ENCODE data around the gene FAM43A. TPM values are rescaled to one million over a fixed set of nuclear protein-coding genes. Genes with fewer than 3 reads are reported as not detected.
A peak's percentile ranks its signal among the peaks of the same experiment; 100 is the strongest.

The FAM43A gene
- polyA plus RNA-seq, 1 experiment = 14.6 TPM

DNA sequence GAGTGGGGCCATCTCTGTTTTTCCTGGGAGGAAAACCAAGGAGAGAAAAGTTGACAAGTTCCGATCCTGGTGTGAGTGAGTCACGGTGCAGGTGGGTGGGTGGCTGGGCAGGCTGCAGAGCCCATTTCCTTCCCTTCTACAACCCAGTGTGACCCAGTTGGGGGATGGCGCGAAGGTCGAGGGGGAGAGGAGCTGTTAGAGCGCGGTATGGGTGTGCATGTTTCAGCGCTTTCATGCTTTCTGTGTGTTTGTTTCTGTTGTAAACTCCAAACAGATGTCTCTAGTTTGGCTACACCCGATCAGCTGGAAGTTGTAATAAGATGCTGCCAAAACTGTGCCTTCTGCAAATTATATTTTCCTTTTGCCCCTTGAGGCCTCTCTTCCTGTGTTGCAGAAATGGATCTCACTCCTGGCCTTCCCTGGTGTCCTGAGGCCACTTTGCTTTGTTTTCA is 3.8 kb downstream of the FAM43A start:
- POLR2A ChIA-PET = no interaction called here
- H3K4me3 ChIP-seq (ENCODE audit: low read depth, low read length) = peak overlapping the region; percentile 1; the same call in 1 of the 2 replicates

DNA sequence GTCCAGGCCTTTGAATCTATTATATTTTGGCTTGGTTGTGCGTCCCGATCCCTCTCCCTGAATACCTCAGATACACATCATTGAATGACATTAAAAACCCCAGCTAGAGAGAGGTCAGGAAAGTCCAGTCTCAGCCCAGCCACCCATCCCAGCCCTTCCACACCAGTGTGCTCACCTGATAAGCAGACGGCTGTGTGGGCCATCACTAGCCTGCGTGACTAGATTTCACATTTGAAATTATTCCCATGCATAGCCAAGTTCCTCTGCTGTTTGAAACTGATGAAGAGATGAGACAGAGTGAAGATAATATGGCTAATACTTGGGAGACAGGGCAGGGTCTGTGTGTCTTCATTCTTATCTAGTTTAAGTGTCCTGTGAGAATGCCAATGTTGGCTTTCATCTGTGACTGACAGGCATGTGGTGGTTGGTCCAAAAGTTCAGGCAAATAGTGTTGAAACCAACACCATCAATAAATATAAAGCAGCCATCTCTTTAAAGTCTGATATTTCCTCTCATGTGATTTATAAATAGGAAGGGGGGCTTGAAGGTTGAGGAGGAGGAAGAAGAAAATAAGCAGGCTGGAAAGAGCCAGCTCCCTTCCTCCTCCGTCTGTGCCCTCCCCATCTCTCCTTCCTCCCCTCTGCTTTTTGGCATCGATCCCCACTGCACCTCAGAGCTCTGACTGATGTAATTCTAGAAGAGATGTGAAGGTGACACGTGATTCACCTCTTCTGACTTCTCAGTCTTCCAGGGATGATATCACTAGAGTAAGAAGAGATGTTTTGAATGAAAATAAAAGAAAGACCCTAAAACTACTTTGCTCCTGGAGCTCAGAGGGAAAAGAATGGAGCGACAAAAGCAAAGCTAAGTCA is 5.1 kb downstream of the FAM43A start:
- Histone ChIP-seq H3K27me3 (ENCODE audit: control insufficient read depth, insufficient read depth, low read length) (peaks cover 1% of the 10 kb centered on the region), H3K36me3 (ENCODE audit: control insufficient read depth, insufficient read depth, low read length) (peaks cover 6% of the 10 kb centered on the region), H3K4me3 (ENCODE audit: low read depth, low read length) (no peak overlapping the region)
- ChIA-PET POLR2A (no interaction called here), CTCF (interaction anchor here (0.6 kb wide), 1 partner anchor 572 kb away, joined by 3 read pairs; no protein-coding TSS in a partner anchor)
- no peak for DNase-seq (ENCODE audit: low read depth)
- TF ChIP-seq, protein P1, sequence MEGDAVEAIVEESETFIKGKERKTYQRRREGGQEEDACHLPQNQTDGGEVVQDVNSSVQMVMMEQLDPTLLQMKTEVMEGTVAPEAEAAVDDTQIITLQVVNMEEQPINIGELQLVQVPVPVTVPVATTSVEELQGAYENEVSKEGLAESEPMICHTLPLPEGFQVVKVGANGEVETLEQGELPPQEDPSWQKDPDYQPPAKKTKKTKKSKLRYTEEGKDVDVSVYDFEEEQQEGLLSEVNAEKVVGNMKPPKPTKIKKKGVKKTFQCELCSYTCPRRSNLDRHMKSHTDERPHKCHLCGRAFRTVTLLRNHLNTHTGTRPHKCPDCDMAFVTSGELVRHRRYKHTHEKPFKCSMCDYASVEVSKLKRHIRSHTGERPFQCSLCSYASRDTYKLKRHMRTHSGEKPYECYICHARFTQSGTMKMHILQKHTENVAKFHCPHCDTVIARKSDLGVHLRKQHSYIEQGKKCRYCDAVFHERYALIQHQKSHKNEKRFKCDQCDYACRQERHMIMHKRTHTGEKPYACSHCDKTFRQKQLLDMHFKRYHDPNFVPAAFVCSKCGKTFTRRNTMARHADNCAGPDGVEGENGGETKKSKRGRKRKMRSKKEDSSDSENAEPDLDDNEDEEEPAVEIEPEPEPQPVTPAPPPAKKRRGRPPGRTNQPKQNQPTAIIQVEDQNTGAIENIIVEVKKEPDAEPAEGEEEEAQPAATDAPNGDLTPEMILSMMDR (IDR thresholded peaks at IDR 0.05; ENCODE audit: insufficient read depth, low read depth, low read length) = no peak

More for the DNA sequence above, 3.8 kb downstream of the FAM43A start:
- H3K36me3 ChIP-seq (ENCODE audit: control insufficient read depth, insufficient read depth, low read length) = peaks cover 6% of the 10 kb centered on the region
- TF ChIP-seq, protein P1 (IDR thresholded peaks at IDR 0.05; ENCODE audit: insufficient read depth, low read depth, low read length) = no peak
- no peaks in the 10 kb centered on the region; the same call in 1 of the 2 replicates for H3K27me3 ChIP-seq (ENCODE audit: control insufficient read depth, insufficient read depth, low read length)
- CTCF ChIA-PET = interaction anchor here (0.7 to 1.3 kb wide), 6 partner anchors 10 to 581 kb away, joined by 3 to 4 read pairs (median 4); partner anchors contain the start of gene LSG1
- DNase-seq (ENCODE audit: low read depth) = no peak

GRCh38 chr3:194691481-194692283 is 6.0 kb downstream of the FAM43A start:
- DNase-seq (ENCODE audit: low read depth) = no peak
- no peak overlapping the region for H3K4me3 ChIP-seq (ENCODE audit: low read depth, low read length)
- TF ChIP-seq, protein P1 (IDR thresholded peaks at IDR 0.05; ENCODE audit: insufficient read depth, low read depth, low read length) = no peak
- peaks cover 2% of the 10 kb centered on the region for H3K27me3 ChIP-seq (ENCODE audit: control insufficient read depth, insufficient read depth, low read length)
- CTCF ChIA-PET = interaction anchor here (0.6 kb wide), 1 partner anchor 571 kb away, joined by 3 read pairs; no protein-coding TSS in a partner anchor
- POLR2A ChIA-PET = no interaction called here
- peaks cover 6% of the 10 kb centered on the region for H3K36me3 ChIP-seq (ENCODE audit: control insufficient read depth, insufficient read depth, low read length)

DNA sequence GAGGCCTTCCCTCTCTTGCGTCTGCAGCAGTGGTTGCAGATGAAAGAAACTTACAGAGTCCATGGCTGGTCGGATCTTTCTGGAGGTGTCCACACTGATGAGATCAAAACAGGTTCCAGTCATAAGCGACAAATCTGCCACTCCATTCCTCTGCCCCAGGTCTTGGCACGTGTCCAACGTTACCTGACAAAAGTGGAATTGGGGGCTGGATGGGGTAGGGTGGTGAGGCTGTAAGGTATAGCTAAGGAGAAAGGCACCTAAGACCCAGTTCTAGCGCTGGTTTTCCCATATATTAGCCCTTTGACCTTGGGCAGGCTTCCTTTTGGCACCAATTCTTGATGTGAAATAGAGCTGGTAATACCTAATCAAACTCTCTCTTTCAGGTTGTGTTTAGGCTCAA is 11.0 kb downstream of the FAM43A start:
- Histone ChIP-seq H3K27me3 (ENCODE audit: control insufficient read depth, insufficient read depth, low read length) (peaks cover 3% of the 10 kb centered on the region), H3K36me3 (ENCODE audit: control insufficient read depth, insufficient read depth, low read length) (no peaks in the 10 kb centered on the region), H3K4me3 (ENCODE audit: low read depth, low read length) (no peak overlapping the region)
- POLR2A ChIA-PET = no interaction called here
- CTCF ChIA-PET = no interaction called here
- TF ChIP-seq, protein P1 (IDR thresholded peaks at IDR 0.05; ENCODE audit: insufficient read depth, low read depth, low read length) = no peak
- DNase-seq (ENCODE audit: low read depth) = no peak

DNA sequence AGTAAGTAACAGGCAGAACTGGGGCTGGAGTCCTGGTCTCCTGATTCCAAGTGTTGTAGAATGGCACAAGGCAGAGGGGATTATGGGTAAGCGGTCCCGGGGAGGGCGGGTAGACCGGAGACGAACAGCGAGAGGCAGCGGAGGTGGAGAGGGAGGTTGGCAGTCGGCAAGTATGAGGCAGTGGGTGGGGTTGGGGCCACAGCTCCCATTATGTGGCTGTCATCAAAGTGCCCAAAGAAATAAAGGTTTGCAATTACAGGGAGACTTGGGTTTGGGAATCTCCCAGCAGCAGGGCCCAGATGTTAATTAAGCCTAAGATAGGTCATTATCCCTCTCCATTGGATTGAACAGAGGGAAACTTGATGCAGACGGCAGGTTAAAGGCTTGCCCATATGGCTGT is 16.9 kb downstream of the FAM43A start:
- no peak overlapping the region for H3K4me3 ChIP-seq (ENCODE audit: low read depth, low read length)
- ChIA-PET CTCF (no interaction called here), POLR2A (no interaction called here)
- no peaks in the 10 kb centered on the region for H3K36me3 ChIP-seq (ENCODE audit: control insufficient read depth, insufficient read depth, low read length)
- no peak for DNase-seq (ENCODE audit: low read depth)
- TF ChIP-seq, protein P1 (IDR thresholded peaks at IDR 0.05; ENCODE audit: insufficient read depth, low read depth, low read length) = no peak
- H3K27me3 ChIP-seq (ENCODE audit: control insufficient read depth, insufficient read depth, low read length) = peaks cover 3% of the 10 kb centered on the region; the same call in 1 of the 2 replicates

All from BJ (cell line).